Erythroblast (primary cell): ENCODE measurements around the gene PDE4D.

Experiments used
- DNase-seq, 2 experiments: peaks; one replicate each; lab custom pipeline; 2025; lab: John Stamatoyannopoulos, UW
- GATA1 ChIP-seq: IDR thresholded peaks from 2 replicates; pipeline ENCODE4 v1.6.1; 2011; ENCODE audit warnings: low read depth, mild to moderate bottlenecking, control low read depth, low read length, moderate library complexity
- POLR2A ChIP-seq: IDR thresholded peaks from 2 replicates; pipeline ENCODE4 v1.6.1; 2011; ENCODE audit warnings: mild to moderate bottlenecking, low read length

Gene PDE4D

DNA sequence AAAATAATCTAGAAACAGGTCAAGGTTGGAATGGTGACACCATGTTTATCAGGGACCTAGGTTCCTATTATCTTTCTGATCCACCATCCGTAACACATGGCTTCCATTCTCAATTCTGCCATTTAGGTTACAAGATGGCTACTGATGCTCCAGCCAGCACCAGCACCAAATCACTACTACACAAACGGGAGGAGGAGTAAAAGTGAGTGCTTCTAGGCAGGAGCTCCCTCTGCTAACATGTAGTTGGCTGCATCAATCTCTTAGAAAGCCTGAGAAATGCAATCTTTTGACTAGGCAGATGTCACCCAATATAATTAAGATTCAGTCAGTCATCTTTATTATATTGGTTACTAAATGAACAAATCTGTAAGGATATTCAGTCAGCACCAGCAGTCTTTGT lies 794.8 kb downstream of the PDE4D start:
- TF ChIP-seq POLR2A (no peak), GATA1 (no peak)

DNA sequence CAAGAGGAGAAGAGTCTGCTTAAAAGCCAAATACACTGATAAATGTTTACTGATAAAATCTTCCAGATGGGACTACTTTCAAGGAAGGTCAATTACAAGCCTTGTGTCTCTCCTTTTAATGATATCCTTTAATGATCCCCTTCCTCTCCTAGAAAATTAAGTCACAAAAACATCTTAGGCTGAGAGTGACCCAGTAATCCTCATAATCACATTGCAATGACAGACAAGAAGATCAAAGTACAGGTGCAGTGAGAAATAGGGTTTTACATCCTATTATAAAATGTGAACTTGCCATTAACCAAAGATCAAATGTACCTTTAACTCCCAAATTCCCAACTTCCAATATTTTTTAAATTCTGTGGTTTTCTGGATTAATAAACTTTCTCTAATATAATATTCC lies 795.8 kb downstream of the PDE4D start:
- TF ChIP-seq GATA1 (no peak), POLR2A (no peak)
- no peak for DNase-seq

More for the DNA sequence above, 794.8 kb downstream of the PDE4D start:
- no peak for DNase-seq

DNA sequence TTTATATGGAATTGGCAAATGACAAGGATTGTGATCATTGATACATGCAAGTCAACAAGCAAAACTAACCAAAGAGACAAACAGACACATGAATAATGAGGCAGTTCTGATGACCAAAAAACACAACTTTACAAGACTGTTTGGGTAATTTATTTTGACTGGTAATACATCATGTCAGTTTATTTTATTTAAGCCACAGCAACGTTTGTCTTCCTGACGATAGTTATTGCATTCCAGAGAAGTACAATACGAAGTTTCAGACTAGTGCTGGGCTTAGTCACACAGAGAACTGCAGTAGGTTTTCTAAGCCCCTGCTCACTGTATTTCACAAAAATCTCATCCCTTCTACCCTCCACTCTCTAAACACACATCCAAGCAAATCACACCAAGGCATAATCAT lies 796.4 kb downstream of the PDE4D start:
- DNase-seq: no peak
- no peak for TF ChIP-seq GATA1
- no peak for TF ChIP-seq POLR2A

DNA sequence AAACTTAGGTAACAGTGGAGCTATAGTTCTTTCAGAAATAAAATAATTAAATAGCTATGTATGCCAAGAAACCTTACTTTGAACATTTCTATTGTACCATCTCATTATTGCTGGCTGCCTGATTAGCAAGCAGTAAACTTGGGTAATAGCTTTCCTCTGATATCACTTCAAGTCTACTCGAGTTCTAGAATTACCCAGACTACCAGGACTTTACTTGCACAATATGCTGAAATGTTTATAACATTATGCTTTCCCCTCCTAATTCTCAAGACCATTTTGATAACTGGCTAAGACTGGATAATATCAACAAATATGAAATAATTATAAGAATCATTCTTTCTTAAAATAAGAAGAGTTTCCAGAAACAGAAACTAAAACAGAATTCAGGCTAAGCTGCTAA lies 798.0 kb downstream of the PDE4D start:
- DNase-seq: no peak
- TF ChIP-seq POLR2A (no peak), GATA1 (no peak)

DNA sequence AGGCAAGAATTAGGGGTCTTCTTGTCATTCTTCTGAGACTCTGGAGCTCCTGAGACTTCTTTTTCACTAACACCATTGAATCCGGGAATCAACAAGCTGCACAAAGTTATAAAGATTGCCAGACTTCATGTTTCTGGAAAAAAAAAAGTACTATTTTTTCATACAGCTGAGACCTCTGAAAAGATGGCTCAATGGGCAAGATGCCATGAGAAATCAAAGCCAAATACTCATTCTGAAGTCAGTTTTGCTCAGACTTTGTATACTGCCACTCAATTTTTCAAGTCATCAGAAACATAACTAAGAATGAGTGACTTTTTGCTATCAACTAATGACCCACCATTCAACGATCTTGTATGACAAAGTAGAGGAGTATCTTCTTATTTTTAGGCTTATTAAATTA lies 798.7 kb downstream of the PDE4D start:
- TF ChIP-seq GATA1 (no peak), POLR2A (no peak)
- no peak for DNase-seq

DNA sequence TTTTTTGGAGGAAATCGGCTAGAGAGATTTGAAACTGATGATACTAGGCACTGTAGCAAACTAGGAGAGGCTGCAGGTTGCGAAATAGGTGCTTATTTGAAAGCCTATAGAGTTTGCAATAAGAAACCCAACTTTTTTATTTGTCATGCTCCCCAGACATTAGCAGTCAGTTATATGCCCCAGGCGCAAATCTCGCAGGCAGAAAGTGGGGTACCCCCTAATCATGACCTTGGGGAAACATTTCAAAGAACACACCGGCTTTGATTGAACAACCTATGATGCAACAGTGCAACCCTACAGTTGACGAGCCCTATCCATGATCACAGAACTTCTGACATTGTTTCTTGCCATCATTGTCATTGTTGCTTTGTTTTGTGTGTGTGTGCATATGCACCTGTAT lies 800.2 kb downstream of the PDE4D start:
- TF ChIP-seq GATA1: no peak
- DNase-seq: no peak

DNA sequence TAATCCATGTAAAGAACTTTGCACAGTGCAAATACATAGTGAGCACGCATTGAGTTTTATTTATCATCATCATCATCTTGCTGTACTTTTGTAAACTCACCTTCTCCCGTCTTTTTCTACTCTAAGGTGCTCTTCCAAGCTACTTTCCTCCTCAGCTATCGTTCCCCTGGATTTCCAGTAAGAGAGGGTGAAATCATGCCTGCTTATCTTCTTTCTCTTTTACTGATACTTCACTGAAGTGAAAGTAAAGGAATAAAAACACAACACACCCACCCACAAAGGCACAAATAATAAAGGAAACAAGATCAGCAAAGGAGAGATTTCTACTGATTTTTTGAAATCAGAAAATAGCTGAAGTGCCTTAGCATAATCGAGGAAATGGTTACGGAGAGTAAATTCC lies 800.8 kb downstream of the PDE4D start:
- DNase-seq: no peak
- TF ChIP-seq POLR2A (no peak), GATA1 (no peak)

DNA sequence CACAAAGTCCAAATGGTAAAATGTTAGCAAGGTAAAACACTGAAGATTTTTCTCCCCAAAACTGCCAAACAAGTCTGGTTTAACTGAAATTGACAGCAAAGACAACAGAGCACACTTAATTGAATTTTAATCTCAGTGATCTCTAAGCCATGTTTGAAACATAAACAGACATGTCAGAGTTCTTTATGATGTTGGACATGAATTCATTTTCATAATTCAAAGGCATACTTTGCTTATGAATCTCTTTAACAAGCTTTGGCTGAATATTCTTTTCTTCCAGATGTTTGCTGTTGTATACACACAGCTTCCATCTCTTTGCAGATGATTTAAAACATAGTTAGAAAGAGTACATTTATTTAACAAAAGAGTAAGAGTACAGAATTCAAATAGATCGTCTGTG lies 801.6 kb downstream of the PDE4D start:
- TF ChIP-seq POLR2A (no peak), GATA1 (no peak)
- no peak for DNase-seq

DNA sequence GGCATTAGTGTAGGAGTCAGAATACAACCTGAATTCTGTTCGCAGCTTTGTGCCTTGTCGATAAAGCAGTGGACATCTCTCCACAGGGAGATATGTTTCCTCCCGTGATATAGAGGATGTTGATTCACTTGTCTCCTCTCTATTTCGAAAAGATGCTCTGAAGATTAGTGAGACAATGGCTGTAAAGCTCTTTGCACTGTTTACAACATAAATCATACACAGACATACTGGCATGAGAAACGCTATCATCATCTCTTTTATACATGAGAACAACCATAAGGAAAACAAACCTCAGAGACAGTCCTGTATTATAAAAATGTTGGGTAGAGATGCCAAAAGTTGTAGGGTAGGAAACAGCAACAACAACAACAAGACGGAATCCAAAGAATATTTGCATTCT lies 803.2 kb downstream of the PDE4D start:
- no peak for DNase-seq
- no peak for TF ChIP-seq POLR2A
- no peak for TF ChIP-seq GATA1

DNA sequence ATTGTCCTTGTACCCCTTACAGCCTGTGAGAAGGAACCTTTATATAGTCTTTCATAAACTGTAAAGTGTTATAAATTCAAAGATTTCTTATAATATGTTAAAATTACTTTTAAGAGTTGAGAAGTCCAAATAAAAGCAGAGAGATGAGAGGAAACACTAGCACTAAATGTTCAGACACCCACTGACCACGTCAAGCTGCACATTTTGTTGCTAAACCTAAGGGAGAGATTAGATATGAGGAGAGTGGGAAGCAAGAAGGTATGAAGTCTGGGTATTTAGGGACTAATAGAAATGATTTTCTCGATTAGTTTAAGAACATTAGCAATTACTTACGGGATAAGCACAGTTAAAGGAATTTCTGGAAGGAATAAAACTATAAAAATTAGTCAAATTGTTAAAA lies 803.8 kb downstream of the PDE4D start:
- DNase-seq: no peak
- TF ChIP-seq GATA1 (no peak), POLR2A (no peak)

DNA sequence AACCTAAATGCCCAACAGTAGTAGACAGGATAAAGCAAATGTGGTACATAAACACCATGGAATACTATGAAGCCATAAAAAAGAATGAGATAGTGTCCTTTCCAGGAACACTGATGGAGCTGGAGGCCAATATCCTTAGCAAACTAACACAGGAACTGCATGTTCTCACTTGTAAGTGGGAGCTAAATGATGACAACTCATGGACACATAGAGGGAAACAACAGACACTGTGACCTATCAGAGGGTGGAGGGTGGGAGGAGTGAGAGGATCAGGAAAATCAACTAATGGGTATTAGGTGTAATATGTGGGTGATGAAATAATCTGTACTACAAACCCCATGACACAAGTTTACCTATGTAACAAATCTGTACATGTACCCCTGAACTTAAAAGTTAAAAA lies 805.0 kb downstream of the PDE4D start:
- DNase-seq: no peak
- TF ChIP-seq POLR2A (no peak), GATA1 (no peak)

DNA sequence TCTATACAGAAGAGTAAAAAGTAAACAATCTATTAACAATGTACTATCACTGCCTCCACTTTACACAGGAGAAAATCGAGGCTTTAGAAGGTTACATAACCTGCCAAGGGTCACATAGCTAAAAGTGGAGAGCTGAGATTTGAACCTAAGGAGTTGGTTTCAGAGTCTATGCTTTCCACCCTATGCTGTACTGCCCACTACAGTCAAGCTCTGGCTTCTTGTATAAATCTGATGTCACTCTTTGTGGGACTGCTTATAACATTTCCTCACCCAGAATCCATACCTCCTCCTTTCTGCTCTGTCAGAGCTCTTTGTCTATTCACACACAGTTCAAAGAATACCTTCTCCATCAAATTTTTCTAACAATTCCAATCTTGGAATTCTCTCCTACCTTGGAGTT lies 807.5 kb downstream of the PDE4D start:
- DNase-seq: no peak
- TF ChIP-seq GATA1 (no peak), POLR2A (no peak)

DNA sequence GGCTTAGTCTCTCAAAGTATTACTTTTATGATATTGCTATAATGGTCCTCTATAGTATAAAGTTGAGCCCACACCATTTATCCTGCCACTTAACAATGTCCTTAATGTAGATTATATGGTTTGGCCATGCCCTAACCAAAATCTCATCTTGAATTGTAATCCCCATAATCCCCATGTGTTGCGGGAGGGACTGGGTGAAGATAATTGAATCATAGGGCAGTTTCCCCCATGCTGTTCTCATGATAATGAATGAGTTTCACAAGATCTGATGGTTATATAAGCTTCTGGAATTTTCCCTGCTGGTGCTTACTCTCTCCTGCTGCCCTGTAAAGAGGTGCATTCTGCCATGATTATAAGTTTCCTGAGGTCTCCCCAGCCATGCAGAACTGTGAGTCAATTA lies 811.8 kb downstream of the PDE4D start:
- TF ChIP-seq POLR2A (no peak), GATA1 (no peak)
- DNase-seq: no peak

DNA sequence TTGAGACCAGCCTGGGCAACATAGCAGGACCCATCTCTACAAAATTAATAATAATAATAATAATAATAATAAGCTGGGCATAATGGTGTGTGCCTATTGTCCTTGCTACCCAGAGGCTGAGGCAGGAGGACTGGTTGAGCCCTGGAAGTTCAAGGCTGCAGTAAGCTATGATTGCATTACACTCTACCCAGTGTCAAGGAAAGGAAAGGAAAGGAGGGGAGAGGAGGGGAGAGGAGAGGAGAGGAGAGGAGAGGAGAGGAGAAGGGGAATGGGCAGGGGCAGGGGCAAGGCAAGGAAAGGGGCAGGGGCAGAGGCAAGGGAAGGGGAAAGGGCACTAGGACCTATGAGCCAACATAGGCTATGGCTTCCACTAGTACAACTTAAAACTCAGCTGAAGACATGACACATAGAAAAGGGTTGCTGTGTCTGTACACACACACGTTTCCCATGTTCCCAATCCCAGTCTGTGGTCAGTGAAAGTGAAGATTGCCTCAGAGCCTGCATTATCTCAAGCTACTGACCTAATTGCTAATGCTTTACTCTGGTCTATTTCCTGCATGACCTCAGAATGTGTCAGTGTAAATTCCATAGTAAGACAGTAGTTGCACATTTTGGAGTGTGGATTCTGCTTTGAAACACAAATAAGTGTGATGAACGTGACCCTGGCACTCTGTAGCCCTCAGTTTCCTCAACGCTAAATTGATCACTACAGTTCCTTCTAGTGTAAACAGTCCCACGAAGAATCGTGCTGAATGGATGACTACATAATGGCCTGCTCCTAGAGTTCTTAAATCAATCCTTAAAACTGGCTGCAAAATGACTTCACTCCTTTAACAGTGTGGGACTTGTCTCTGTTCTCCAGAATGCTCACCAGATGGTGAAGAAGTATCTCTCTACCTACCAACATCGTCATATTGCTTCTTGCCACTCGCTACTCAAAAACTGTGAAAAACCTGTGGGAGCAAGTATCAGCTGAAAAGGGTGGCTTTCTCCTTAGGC lies 813.6 kb downstream of the PDE4D start:
- no peak for DNase-seq
- no peak for TF ChIP-seq POLR2A
- TF ChIP-seq GATA1: no peak
